IMR-90 (cell line): ENCODE measurements around the gene CDK5R1. TPM values are rescaled to one million over a fixed set of nuclear protein-coding genes. Genes with fewer than 3 reads are reported as not detected.

Experiments used
- ATAC-seq: fragments of 200-7000 bp; cut with Tn5 transposase; 2 replicates; pipeline ENCODE4 v1.9.1; 2020; ENCODE audit warnings: low read depth, mild to moderate bottlenecking, moderate library complexity
- BruUV-seq: library from RNA; stranded (reverse); fragments of 400-500 nt; replicated peaks from 2 replicates; lab custom pipeline; 2021; lab: Mats Ljungman, UMichigan
- CTCF ChIA-PET: fragments of 300-600 bp; formaldehyde crosslinking; extraction: SDS; loops from one replicate; lab custom pipeline; 2021; ENCODE audit warnings: antibody characterized with exemption; lab: Yijun Ruan, JAX
- POLR2A ChIA-PET: fragments of 300-600 bp; sonication (Branson Sonifier 250); formaldehyde crosslinking; loops from one replicate; lab custom pipeline; 2022; ENCODE audit warnings: antibody characterized with exemption; ENCODE audit not compliant: unreplicated experiment; lab: Charles Lee
- DNase-seq: peaks from one replicate; pipeline ENCODE4 v3.0.0; 2013
- H2AFZ ChIP-seq: replicated peaks from 2 replicates; pipeline ENCODE3; 2013; ENCODE audit warnings: low read length, mild to moderate bottlenecking; ENCODE audit not compliant: poor library complexity
- H2AK5ac ChIP-seq: 2 replicates; pipeline ENCODE4 v1.6.1; 2013; ENCODE audit warnings: low read depth, low read length, inconsistent platforms
- H2AK9ac ChIP-seq: replicated peaks from 2 replicates; pipeline ENCODE3; 2013; ENCODE audit warnings: mild to moderate bottlenecking, low read depth, low read length, moderate library complexity; ENCODE audit not compliant: poor library complexity
- H2BK120ac ChIP-seq: 2 replicates; pipeline ENCODE4 v1.6.1; 2013; ENCODE audit warnings: low read depth, low read length, inconsistent platforms
- H2BK15ac ChIP-seq: 3 replicates; pipeline ENCODE4 v1.6.1; 2013; ENCODE audit warnings: low read depth, low read length, inconsistent platforms
- H2BK20ac ChIP-seq: 2 replicates; pipeline ENCODE4 v1.6.1; 2013; ENCODE audit warnings: low read depth, mild to moderate bottlenecking, inconsistent platforms, low read length, moderate library complexity
- H2BK5ac ChIP-seq: 2 replicates; pipeline ENCODE4 v1.6.1; 2013; ENCODE audit warnings: mild to moderate bottlenecking, low read depth, low read length, inconsistent platforms; ENCODE audit not compliant: poor library complexity, severe bottlenecking
- H3K14ac ChIP-seq: replicated peaks from 2 replicates; pipeline ENCODE4 v1.6.1; 2013; ENCODE audit warnings: low read depth, low read length, inconsistent platforms
- H3K18ac ChIP-seq: 2 replicates; pipeline ENCODE4 v1.6.1; 2013; ENCODE audit warnings: low read depth, low read length, control low read depth
- H3K23ac ChIP-seq: 2 replicates; pipeline ENCODE4 v1.6.1; 2013; ENCODE audit warnings: low read depth, low read length, inconsistent platforms
- H3K27ac ChIP-seq: 2 replicates; pipeline ENCODE4 v1.5.1; 2013; ENCODE audit warnings: mild to moderate bottlenecking, control low read depth, low read length; ENCODE audit not compliant: insufficient read depth
- H3K27me3 ChIP-seq: 2 replicates; pipeline ENCODE4 v1.6.1; 2013; ENCODE audit warnings: low read length; ENCODE audit not compliant: control insufficient read depth, insufficient read depth
- H3K36me3 ChIP-seq: 2 replicates; pipeline ENCODE4 v1.6.1; 2013; ENCODE audit warnings: low read length, mixed read lengths; ENCODE audit not compliant: control insufficient read depth, insufficient read depth
- H3K4ac ChIP-seq: 2 replicates; pipeline ENCODE4 v1.6.1; 2013; ENCODE audit warnings: low read depth, low read length, inconsistent platforms
- H3K4me1 ChIP-seq: 2 replicates; pipeline ENCODE4 v1.6.1; 2013; ENCODE audit warnings: low read length, mixed read lengths; ENCODE audit not compliant: control insufficient read depth, insufficient read depth
- H3K4me2 ChIP-seq: 2 replicates; pipeline ENCODE4 v1.6.1; 2013; ENCODE audit warnings: low read depth, mild to moderate bottlenecking, control low read depth, low read length, moderate library complexity
- H3K4me3 ChIP-seq: 2 replicates; pipeline ENCODE4 v1.5.1; 2013; ENCODE audit warnings: low read depth, mild to moderate bottlenecking, control low read depth, low read length, moderate library complexity; ENCODE audit not compliant: insufficient read depth
- H3K56ac ChIP-seq: 2 replicates; pipeline ENCODE4 v1.6.1; 2013; ENCODE audit warnings: low read length, inconsistent platforms; ENCODE audit not compliant: insufficient read depth; ENCODE audit errors: extremely low read depth
- H3K79me1 ChIP-seq, 2 experiments: 2 replicates each; pipeline ENCODE4 v1.6.1; 2013; ENCODE audit warnings: low read length in 2 of 2, inconsistent platforms in 1 of 2, low read depth in 1 of 2
- H3K9ac ChIP-seq: 2 replicates; pipeline ENCODE4 v1.6.1; 2013; ENCODE audit warnings: low read depth, low read length, control low read depth
- H3K9me1 ChIP-seq: 2 replicates; pipeline ENCODE4 v1.6.1; 2013; ENCODE audit warnings: low read length, inconsistent platforms; ENCODE audit not compliant: insufficient read depth
- H3K9me3 ChIP-seq: 2 replicates; pipeline ENCODE4 v1.6.1; 2013; ENCODE audit warnings: low read length; ENCODE audit not compliant: control insufficient read depth, insufficient read depth
- H4K20me1 ChIP-seq: 2 replicates; pipeline ENCODE4 v1.6.1; 2013; ENCODE audit warnings: low read length, inconsistent platforms; ENCODE audit not compliant: insufficient read depth
- H4K5ac ChIP-seq: 2 replicates; pipeline ENCODE4 v1.6.1; 2013; ENCODE audit warnings: mild to moderate bottlenecking, low read depth, low read length, control low read depth
- H4K8ac ChIP-seq, 2 experiments: 2 replicates each; pipeline ENCODE4 v1.6.1; 2013; ENCODE audit warnings: low read depth in 2 of 2, low read length in 2 of 2, control low read depth in 1 of 2, inconsistent platforms in 1 of 2
- H4K91ac ChIP-seq: 2 replicates; pipeline ENCODE4 v1.6.1; 2013; ENCODE audit warnings: low read depth, low read length, inconsistent platforms; ENCODE audit not compliant: insufficient read depth
- BHLHE40 ChIP-seq: fragments of 150-350 bp; IDR thresholded peaks from 2 replicates; pipeline ENCODE4 v1.6.1; 2016; ENCODE audit warnings: mild to moderate bottlenecking, low read depth, low read length
- CHD1 ChIP-seq: IDR thresholded peaks from 2 replicates; pipeline ENCODE4 v1.6.1; 2012; ENCODE audit warnings: low read depth, low read length, improper control_type of control experiment
- CTCF ChIP-seq: conservative IDR thresholded peaks from 2 replicates; pipeline ENCODE4 v1.5.1; 2012; ENCODE audit warnings: mild to moderate bottlenecking, low read depth, low read length, improper control_type of control experiment
- ELK1 ChIP-seq: fragments of 150-350 bp; IDR thresholded peaks from 2 replicates; pipeline ENCODE4 v1.6.1; 2016; ENCODE audit warnings: low read depth, mild to moderate bottlenecking, low read length, moderate library complexity, borderline replicate concordance
- FOS ChIP-seq: fragments of 150-350 bp; IDR thresholded peaks from 2 replicates; pipeline ENCODE4 v1.6.1; 2016; ENCODE audit warnings: low read depth, low read length
- MAFK ChIP-seq: IDR thresholded peaks from 2 replicates; pipeline ENCODE4 v1.6.1; 2012; ENCODE audit warnings: low read depth, low read length, improper control_type of control experiment
- MAZ ChIP-seq: IDR thresholded peaks from 2 replicates; pipeline ENCODE4 v1.6.1; 2012; ENCODE audit warnings: low read depth, mild to moderate bottlenecking, low read length, improper control_type of control experiment, moderate library complexity, borderline replicate concordance
- MXI1 ChIP-seq: IDR thresholded peaks from 2 replicates; pipeline ENCODE4 v1.6.1; 2012; ENCODE audit warnings: low read depth, mild to moderate bottlenecking, low read length, moderate library complexity, borderline replicate concordance
- NFE2L2 ChIP-seq: fragments of 150-350 bp; IDR thresholded peaks from 2 replicates; pipeline ENCODE4 v1.6.1; 2016; ENCODE audit warnings: low read depth, mild to moderate bottlenecking, low read length
- RFX5 ChIP-seq: IDR thresholded peaks from 2 replicates; pipeline ENCODE4 v1.8.0; 2012; ENCODE audit warnings: low read depth, mild to moderate bottlenecking, low read length, moderate library complexity
- SMC3 ChIP-seq: fragments of 150-350 bp; IDR thresholded peaks from 2 replicates; pipeline ENCODE4 v1.6.1; 2016; ENCODE audit warnings: low read depth, mild to moderate bottlenecking, antibody characterized with exemption, low read length, moderate library complexity
- USF2 ChIP-seq: fragments of 150-350 bp; IDR thresholded peaks from 2 replicates; pipeline ENCODE4 v1.6.1; 2017; ENCODE audit warnings: mild to moderate bottlenecking, antibody characterized with exemption, low read length, low read depth
- WGBS, 2 experiments: methylation state at CpG; one replicate each; pipeline versions ENCODE4 v1.1.5 to v1.1.7; 2013; ENCODE audit warnings: missing lambda C conversion rate in 2 of 2; ENCODE audit not compliant: insufficient read length in 1 of 2; ENCODE audit errors: extremely low coverage in 2 of 2; 5-methylcytosine and 5-hydroxymethylcytosine counted together
- dilution Hi-C: fragments of 300-500 bp; cut with HindIII; formaldehyde crosslinking; loops from one replicate; pipeline ENCODE4 v1.14.3; 2018; ENCODE audit warnings: low sequenced_read_pairs; ENCODE audit not compliant: unreplicated experiment
- in situ Hi-C: fragments of 300-500 bp; cut with MboI; formaldehyde crosslinking; loops from 3 replicates; pipeline ENCODE4 v1.14.3; 2019; ENCODE audit warnings: low sequenced_read_pairs, inconsistent platforms, mixed read lengths
- intact Hi-C: fragments of 100-400 bp; cut with micrococcal nuclease; formaldehyde crosslinking; loops from 2 replicates; pipeline ENCODE4 v1.10.0; 2022
- polyA plus RNA-seq, 3 experiments: library from polyadenylated mRNA; depleted of rRNA; stranded (reverse); fragments of >200 nt; gene quantifications; 2 replicates each; pipeline ENCODE4 v1.2.3, GENCODE V29; 2012; ENCODE audit warnings: low replicate concordance in 1 of 3
- total RNA-seq: library from RNA; depleted of rRNA; stranded (reverse); fragments of >200 nt; gene quantifications from 2 replicates; pipeline ENCODE4 v1.2.3, GENCODE V29; 2012

CDK5R1 gene
- total and polyA plus RNA-seq, 2 of the 4 experiments (the other 2 are of a cell fraction) = 0.36 to 0.74 TPM

GRCh38 chr17:32503251-32504165 is 16.7 kb downstream of the CDK5R1 start:
- intact Hi-C loops = no loop called here
- BruUV-seq = no TSS peak
- Histone ChIP-seq H3K4me1 (peaks cover 16% of the 10 kb centered on the region), H4K5ac (no peak overlapping the region), H3K4me2 (no peak overlapping the region), H4K20me1 (no peaks in the 10 kb centered on the region), H3K14ac (no peak overlapping the region), H3K79me1 (no peaks in the 10 kb centered on the region), H3K9me3 (no peaks in the 10 kb centered on the region), H3K36me3 (no peaks in the 10 kb centered on the region), H3K9ac (no peak overlapping the region), H2AFZ (peak overlapping the region; percentile 40), H3K27ac (no peak overlapping the region), H2BK15ac (no peak overlapping the region), H4K8ac (no peak overlapping the region), H4K91ac (peak overlapping the region; percentile 33; the same call in 1 of the 2 replicates), H3K27me3 (peaks cover 6% of the 10 kb centered on the region; the same call in 1 of the 2 replicates), H3K18ac (no peak overlapping the region), H2AK5ac (no peak overlapping the region), H3K4ac (0 out of 2 replicates have a peak overlapping the region, but pooled peaks have one; percentile 40), H2BK5ac (no peak overlapping the region), H3K56ac (no peak overlapping the region), H2BK20ac (no peak overlapping the region), H3K9me1 (peaks cover 7% of the 10 kb centered on the region; the same call in 1 of the 2 replicates), H2AK9ac (peak overlapping the region; percentile 20), H3K4me3 (no peak overlapping the region), H3K23ac (no peak overlapping the region), H2BK120ac (0 out of 2 replicates have a peak overlapping the region, but pooled peaks have one; percentile 30)
- ChIA-PET CTCF (no interaction called here), POLR2A (no interaction called here)
- ATAC-seq = peak; percentile 25; the same call in 1 of the 2 replicates
- in situ Hi-C loops = no loop called here
- TF ChIP-seq MAFK (no peak), CTCF (no peak), SMC3 (no peak), RFX5 (no peak), MAZ (no peak), BHLHE40 (no peak), USF2 (no peak), FOS (no peak), MXI1 (no peak), CHD1 (no peak), NFE2L2 (no peak), ELK1 (no peak)
- DNase-seq = no peak
- 60% methylated on average over 1 of the region's 7 CpGs; no CpG with 5 or more reads in 1 of the 2 experiments for WGBS, 2 experiments
- dilution Hi-C loops = no loop called here
